Cerebellar nuclear complex (tissue), 1 donor: ENCODE results near the gene SLC51A.
"Not testable (repeated sequence)": the region's sequence is repeated elsewhere in the genome, so short reads cannot be mapped to it uniquely, and the experiment has no call there.

Experiments
- DNase-seq, 2 experiments: peaks; one replicate each; lab custom pipeline; 2025; lab: John Stamatoyannopoulos, UW

Gene SLC51A

GRCh38 chr3:196240424-196240823 lies 24.1 kb downstream of the SLC51A start:
- DNase-seq: no peak

GRCh38 chr3:196241704-196242103 lies 25.4 kb downstream of the SLC51A start:
- no peak for DNase-seq

GRCh38 chr3:196244166-196244565 lies 27.8 kb downstream of the SLC51A start:
- not testable (repeated sequence) for DNase-seq

GRCh38 chr3:196246612-196247308 lies 30.4 kb downstream of the SLC51A start:
- DNase-seq: no peak

GRCh38 chr3:196251918-196252317 lies 35.6 kb downstream of the SLC51A start:
- no peak for DNase-seq

- DNase-seq: no peak
Observed at GRCh38 chr3:196254376-196255283, 38.3 kb downstream of the SLC51A start.

GRCh38 chr3:196255776-196256175 lies 39.4 kb downstream of the SLC51A start:
- no peak for DNase-seq

- no peak for DNase-seq
Observed at GRCh38 chr3:196260784-196261183, 44.5 kb downstream of the SLC51A start.

- no peak for DNase-seq
Observed at GRCh38 chr3:196263819-196264218, 47.5 kb downstream of the SLC51A start.

- DNase-seq: no peak
Observed at GRCh38 chr3:196268284-196269163, 52.2 kb downstream of the SLC51A start.

- no peak for DNase-seq
Observed at GRCh38 chr3:196270499-196270898, 54.2 kb downstream of the SLC51A start.

- no peak for DNase-seq
Observed at GRCh38 chr3:196272826-196273225, 56.5 kb downstream of the SLC51A start.

GRCh38 chr3:196273655-196274054 lies 57.3 kb downstream of the SLC51A start:
- DNase-seq: no peak

- DNase-seq: no peak
Observed at GRCh38 chr3:196274585-196274984, 58.3 kb downstream of the SLC51A start.

- no peak for DNase-seq
Observed at GRCh38 chr3:196275126-196275525, 58.8 kb downstream of the SLC51A start.

GRCh38 chr3:196280689-196281440 lies 64.5 kb downstream of the SLC51A start:
- no peak for DNase-seq

- DNase-seq: no peak
Observed at GRCh38 chr3:196281962-196282361, 65.6 kb downstream of the SLC51A start.
